Pancreas (tissue), 10 donors: ENCODE results near the gene KRT37. TPM values are rescaled to one million over a fixed set of nuclear protein-coding genes. Genes with fewer than 3 reads are reported as not detected.

Experiments
- ATAC-seq, 4 donors: fragments of 200-7000 bp; cut with Tn5 transposase; one replicate each; pipeline versions ENCODE4 v1.8.0 to v1.9.1; 2020; ENCODE audit warnings: mild to moderate bottlenecking in 4 of 4, moderate library complexity in 4 of 4
- DNase-seq, 6 donors: peaks; one replicate each; pipeline ENCODE4 v3.0.0-alpha.2; 2020
- FAIRE-seq: peaks from 2 replicates; lab custom pipeline; 2012; peaks lifted over from hg19 to GRCh38; lab: Jason Lieb, UNC
- H3K27ac ChIP-seq, 4 donors: fragments of 200-600 bp; sonication (generic); 1 replicate in 3 of 4; 2 replicates in 1 of 4; pipeline versions ENCODE4 v1.5.0 to v1.8.0; 2020
- H3K27me3 ChIP-seq, 4 donors: fragments of 200-600 bp; one replicate each; pipeline ENCODE4 v1.8.0; 2021
- H3K36me3 ChIP-seq, 3 donors: fragments of 200-600 bp; sonication (generic) in 1 of 3; one replicate each; pipeline versions ENCODE4 v1.5.0 to v1.8.0; 2020 to 2021
- H3K4me1 ChIP-seq, 3 donors: fragments of 200-600 bp; one replicate each; pipeline ENCODE4 v1.8.0; 2021
- H3K4me3 ChIP-seq, 4 donors: fragments of 200-600 bp; sonication (generic) in 2 of 4; one replicate each; pipeline versions ENCODE4 v1.5.0 to v1.8.0; 2020 to 2021
- H3K9me3 ChIP-seq, 4 donors: fragments of 200-600 bp; one replicate each; pipeline ENCODE4 v1.8.0; 2021
- WGBS, 2 donors: extraction: QIAGEN DNeasy Blood & Tissue Kit; methylation state at CpG; one replicate each; pipeline ENCODE4 v1.1.7; 2013; 5-methylcytosine and 5-hydroxymethylcytosine counted together
- intact Hi-C, 3 donors: fragments of 100-400 bp; cut with DNase I; formaldehyde crosslinking; loops; one replicate each; pipeline versions ENCODE4 v1.11.1 to v1.14.2; 2022
- polyA plus RNA-seq, 2 donors: library from polyadenylated mRNA; stranded (reverse); fragments of 200-250 nt; gene quantifications; one replicate each; pipeline ENCODE4 v1.2.3, GENCODE V29; 2013
- total RNA-seq, 6 donors: library from RNA; stranded (reverse); fragmentation: NEBNext Ultra II Directional in 4 of 6; extraction: Animal tissue kit (Norgen Biotek cat#: 25700) in 4 of 6; gene quantifications; one replicate each; pipeline versions ENCODE4 v1.2.1 to v1.2.4, GENCODE V29; 2021 to 2023
- TF ChIP-seq, protein P1 (sequence below), 4 donors: fragments of 200-600 bp; sonication (generic) in 3 of 4; IDR thresholded peaks; one replicate each; pipeline versions ENCODE4 v1.5.0 to v1.8.0; 2021; ENCODE audit warnings: antibody characterized with exemption in 4 of 4
- donor health status: healthy with polysubstance abuse.
- donor health status: DM: no; HTN: no; CAD: no; lungs with moderate emphysema.
- donor health status: DM: no; HTN: no; CAD: no.
- donor health status: control.
- donor health status: control.
- donor health status: Bipolar disorder and iron deficiency.
- donor health status: DM: yes; HTN: yes; CAD: no.
- donor health status: DM: no; HTN: no; CAD: no.
- donor health status: DM: no; HTN: no; CAD: no.
- donor health status: DM: yes; HTN: yes; CAD: no.

Gene KRT37
- total and polyA plus RNA-seq, 8 donors: not detected

DNA sequence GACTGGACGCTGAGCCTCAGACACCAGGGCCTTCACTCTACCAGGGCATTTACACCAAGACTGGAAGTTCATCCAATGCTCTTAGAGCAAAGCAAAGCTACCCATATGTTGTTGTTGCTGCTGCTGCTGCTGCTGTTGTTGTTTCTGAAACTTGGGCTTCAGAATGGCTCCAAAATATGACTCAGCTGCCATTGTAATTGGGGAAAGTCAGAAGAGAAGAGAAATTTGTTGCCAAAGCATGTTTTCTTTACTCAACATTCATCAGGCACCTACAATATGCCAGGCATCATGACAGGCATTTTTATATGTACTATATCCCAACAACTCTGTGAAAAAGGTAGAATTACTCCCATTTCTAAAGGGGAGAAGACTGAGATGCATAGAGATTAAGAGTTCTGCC, 30.9 kb upstream of the KRT37 start:
- ATAC-seq (no peak), DNase-seq (no peak), FAIRE-seq (no peak)
- H3K27me3 ChIP-seq: no peaks in the 10 kb centered on the region
- H3K4me3 ChIP-seq: no peak overlapping the region
- no peaks in the 10 kb centered on the region for H3K36me3 ChIP-seq
- H3K4me1 ChIP-seq: no peaks in the 10 kb centered on the region
- TF ChIP-seq, protein P1, sequence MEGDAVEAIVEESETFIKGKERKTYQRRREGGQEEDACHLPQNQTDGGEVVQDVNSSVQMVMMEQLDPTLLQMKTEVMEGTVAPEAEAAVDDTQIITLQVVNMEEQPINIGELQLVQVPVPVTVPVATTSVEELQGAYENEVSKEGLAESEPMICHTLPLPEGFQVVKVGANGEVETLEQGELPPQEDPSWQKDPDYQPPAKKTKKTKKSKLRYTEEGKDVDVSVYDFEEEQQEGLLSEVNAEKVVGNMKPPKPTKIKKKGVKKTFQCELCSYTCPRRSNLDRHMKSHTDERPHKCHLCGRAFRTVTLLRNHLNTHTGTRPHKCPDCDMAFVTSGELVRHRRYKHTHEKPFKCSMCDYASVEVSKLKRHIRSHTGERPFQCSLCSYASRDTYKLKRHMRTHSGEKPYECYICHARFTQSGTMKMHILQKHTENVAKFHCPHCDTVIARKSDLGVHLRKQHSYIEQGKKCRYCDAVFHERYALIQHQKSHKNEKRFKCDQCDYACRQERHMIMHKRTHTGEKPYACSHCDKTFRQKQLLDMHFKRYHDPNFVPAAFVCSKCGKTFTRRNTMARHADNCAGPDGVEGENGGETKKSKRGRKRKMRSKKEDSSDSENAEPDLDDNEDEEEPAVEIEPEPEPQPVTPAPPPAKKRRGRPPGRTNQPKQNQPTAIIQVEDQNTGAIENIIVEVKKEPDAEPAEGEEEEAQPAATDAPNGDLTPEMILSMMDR (IDR thresholded peaks at IDR 0.05): no peak
- no peak overlapping the region for H3K27ac ChIP-seq
- 65 to 67% methylated on average over 1 of the region's 1 CpG for WGBS, 2 donors
- intact Hi-C loops: no loop called here
- H3K9me3 ChIP-seq: no peaks in the 10 kb centered on the region

DNA sequence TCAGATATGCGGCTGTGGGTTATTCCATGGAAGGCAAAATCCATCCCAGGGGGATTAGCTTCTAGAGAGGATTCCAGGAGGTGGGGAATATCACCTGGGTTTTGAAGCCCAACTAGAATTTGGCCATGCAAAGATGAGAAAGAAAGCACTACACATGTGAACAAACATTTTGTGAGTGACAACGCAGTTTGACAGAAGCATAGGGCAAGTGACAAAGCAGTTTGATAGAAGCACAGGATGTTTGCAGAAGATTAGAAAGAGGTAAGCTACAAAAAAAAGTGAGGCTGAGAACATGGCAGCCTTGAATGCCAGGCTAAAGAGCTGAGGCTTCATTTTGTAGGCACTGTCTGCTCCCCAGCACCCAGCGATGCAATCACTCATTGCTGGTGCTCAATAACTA, 28.7 kb upstream of the KRT37 start:
- Histone ChIP-seq H3K4me3 (no peak overlapping the region), H3K27me3 (no peaks in the 10 kb centered on the region), H3K36me3 (no peaks in the 10 kb centered on the region), H3K9me3 (no peaks in the 10 kb centered on the region), H3K27ac (no peak overlapping the region), H3K4me1 (no peaks in the 10 kb centered on the region)
- FAIRE-seq: no peak
- WGBS, 2 donors: 64 to 68% methylated on average over 3 of the region's 3 CpGs
- ATAC-seq: no peak
- intact Hi-C loops: no loop called here
- DNase-seq: no peak
- TF ChIP-seq, protein P1 (IDR thresholded peaks at IDR 0.05): no peak

DNA sequence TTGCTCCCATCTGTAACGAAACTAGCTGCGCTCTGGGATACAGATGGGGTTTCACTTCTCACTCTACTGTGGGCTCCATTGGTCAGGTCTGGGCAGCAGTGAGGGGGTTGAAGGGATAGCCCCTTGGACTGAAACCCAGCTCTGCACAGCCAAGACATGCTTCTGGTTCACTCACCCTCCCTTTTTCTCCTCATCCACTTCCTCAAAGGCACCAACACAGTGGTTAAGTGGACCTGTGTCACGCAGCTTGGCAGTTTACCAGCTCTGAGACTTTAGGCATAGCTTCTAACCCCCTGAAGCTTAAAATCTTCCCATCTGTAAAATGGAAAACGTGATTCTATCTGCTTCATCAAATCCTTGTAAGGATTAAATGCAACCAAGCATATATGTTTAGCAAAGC, 27.9 kb upstream of the KRT37 start:
- Histone ChIP-seq H3K4me3 (no peak overlapping the region), H3K27ac (no peak overlapping the region), H3K27me3 (no peaks in the 10 kb centered on the region), H3K9me3 (no peaks in the 10 kb centered on the region), H3K4me1 (no peaks in the 10 kb centered on the region), H3K36me3 (no peaks in the 10 kb centered on the region)
- 47 to 66% methylated on average over 4 of the region's 4 CpGs for WGBS, 2 donors
- no peak for FAIRE-seq
- TF ChIP-seq, protein P1 (IDR thresholded peaks at IDR 0.05): no peak
- DNase-seq: no peak
- no peak for ATAC-seq
- intact Hi-C loops: no loop called here

DNA sequence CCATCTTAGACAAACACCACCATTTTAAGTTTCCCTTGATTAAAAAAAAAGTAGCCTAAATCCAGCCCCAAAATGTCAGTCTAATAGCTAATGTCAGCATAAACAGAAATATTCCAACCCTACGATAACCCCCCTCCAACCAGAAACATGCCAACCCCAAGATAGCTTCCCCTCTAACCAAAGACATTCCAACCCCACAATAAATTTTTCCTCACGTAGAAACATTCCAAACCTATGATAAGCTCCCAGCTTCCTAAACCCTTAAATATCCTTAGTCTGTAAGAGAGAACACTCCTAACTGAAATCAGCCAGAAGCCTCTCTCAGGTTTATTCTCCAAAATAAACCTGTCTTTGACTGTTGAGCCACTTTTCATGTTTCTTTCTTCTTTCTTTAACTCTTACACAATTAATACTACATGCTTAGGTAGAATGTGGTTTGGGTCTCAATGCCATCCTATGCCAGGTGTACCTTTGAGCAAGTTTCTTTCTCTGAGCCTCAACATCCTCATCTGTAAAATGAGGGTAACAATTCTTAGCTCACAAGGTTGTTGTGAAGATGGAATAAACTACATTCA, 26.9 kb upstream of the KRT37 start:
- ATAC-seq (no peak), FAIRE-seq (no peak), DNase-seq (no peak)
- Histone ChIP-seq H3K9me3 (no peaks in the 10 kb centered on the region), H3K36me3 (no peaks in the 10 kb centered on the region), H3K4me1 (no peaks in the 10 kb centered on the region), H3K27me3 (no peaks in the 10 kb centered on the region), H3K4me3 (no peak overlapping the region), H3K27ac (no peak overlapping the region)
- intact Hi-C loops: no loop called here
- TF ChIP-seq, protein P1 (IDR thresholded peaks at IDR 0.05): no peak
- 59 to 66% methylated on average over 2 of the region's 2 CpGs for WGBS, 2 donors

DNA sequence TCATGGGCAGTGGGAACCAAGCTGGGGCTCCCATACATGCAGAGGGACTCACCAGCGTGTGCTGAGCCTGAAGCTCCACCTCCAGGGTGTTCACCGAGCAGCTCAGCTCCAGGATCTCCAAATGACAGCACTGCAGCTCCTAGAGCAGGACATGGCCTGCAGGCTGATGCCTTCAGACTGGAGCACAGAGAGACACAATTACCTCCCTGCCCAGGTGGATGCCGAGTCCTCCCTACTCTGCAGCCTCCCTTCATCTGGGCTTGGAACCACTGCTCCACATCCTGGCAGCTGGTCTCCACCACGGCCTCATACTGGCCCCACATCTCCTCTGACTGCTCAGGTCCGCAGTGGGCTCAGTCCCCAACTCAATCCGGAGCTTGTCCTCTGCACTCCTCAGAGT, 24.6 kb upstream of the KRT37 start:
- intact Hi-C loops: no loop called here
- H3K27ac ChIP-seq: no peak overlapping the region
- DNase-seq (no peak), ATAC-seq (no peak), FAIRE-seq (no peak)
- 60 to 65% methylated on average over 6 of the region's 6 CpGs for WGBS, 2 donors
- H3K27me3 ChIP-seq: no peaks in the 10 kb centered on the region
- H3K4me1 ChIP-seq: no peaks in the 10 kb centered on the region
- no peaks in the 10 kb centered on the region for H3K36me3 ChIP-seq
- TF ChIP-seq, protein P1 (IDR thresholded peaks at IDR 0.05): no peak
- H3K4me3 ChIP-seq: no peak overlapping the region
- H3K9me3 ChIP-seq: no peaks in the 10 kb centered on the region
